Activated CD4-positive, alpha-beta T cell treated with anti-CD3 and anti-CD28 coated beads, Interleukin-2, amount 50 U/mL, for 24 hours (primary cell): ENCODE results near the gene KCNQ1.

ENCODE experiments used
- DNase-seq, 2 donors: peaks; one replicate each; pipeline ENCODE4 v3.0.0-alpha.2; 2020; ENCODE audit warnings: low read depth in 1 of 2, low spot score in 1 of 2

KCNQ1 gene

GRCh38 chr11:2459796-2460531 is 15.2 kb downstream of the KCNQ1 start:
- no peak for DNase-seq

GRCh38 chr11:2460540-2461252 is 15.9 kb downstream of the KCNQ1 start:
- DNase-seq, result no peak

- DNase-seq, result no peak
These were observed 16.6 kb downstream of the KCNQ1 start for GRCh38 chr11:2461253-2461955.

GRCh38 chr11:2461956-2462542 is 17.2 kb downstream of the KCNQ1 start:
- DNase-seq, result no peak

- no peak for DNase-seq
These were observed 17.8 kb downstream of the KCNQ1 start for GRCh38 chr11:2462543-2462985.

- DNase-seq, result no peak
These were observed 18.4 kb downstream of the KCNQ1 start for GRCh38 chr11:2462986-2463765.

- no peak for DNase-seq
These were observed 19.0 kb downstream of the KCNQ1 start for GRCh38 chr11:2463766-2464277.

- no peak for DNase-seq
These were observed 19.8 kb downstream of the KCNQ1 start for GRCh38 chr11:2464451-2465165.

GRCh38 chr11:2465202-2466068 is 20.6 kb downstream of the KCNQ1 start:
- DNase-seq, result no peak

GRCh38 chr11:2466069-2466801 is 21.4 kb downstream of the KCNQ1 start:
- no peak for DNase-seq

- DNase-seq, result peak in 1 of 2 donors; percentile 41
These were observed 22.3 kb downstream of the KCNQ1 start for GRCh38 chr11:2466869-2467694.

- no peak for DNase-seq
These were observed 22.9 kb downstream of the KCNQ1 start for GRCh38 chr11:2467695-2468055.

- DNase-seq, result no peak
These were observed 23.8 kb downstream of the KCNQ1 start for GRCh38 chr11:2468363-2469235.

GRCh38 chr11:2470495-2470894 is 25.7 kb downstream of the KCNQ1 start:
- DNase-seq, result no peak

GRCh38 chr11:2471048-2471803 is 26.4 kb downstream of the KCNQ1 start:
- DNase-seq, result no peak

GRCh38 chr11:2471804-2472096 is 26.9 kb downstream of the KCNQ1 start:
- no peak for DNase-seq
